ENCODE measurements around the gene UCHL1. TPM values are rescaled to one million over a fixed set of nuclear protein-coding genes. Genes with fewer than 3 reads are reported as not detected.
A peak's percentile ranks its signal among the peaks of the same experiment; 100 is the strongest.

Gene UCHL1
- total and polyA plus RNA-seq, 2 of the 13 experiments (the other 11 are each of a cell fraction or from before 2014, with no cell fraction given): not detected

DNA sequence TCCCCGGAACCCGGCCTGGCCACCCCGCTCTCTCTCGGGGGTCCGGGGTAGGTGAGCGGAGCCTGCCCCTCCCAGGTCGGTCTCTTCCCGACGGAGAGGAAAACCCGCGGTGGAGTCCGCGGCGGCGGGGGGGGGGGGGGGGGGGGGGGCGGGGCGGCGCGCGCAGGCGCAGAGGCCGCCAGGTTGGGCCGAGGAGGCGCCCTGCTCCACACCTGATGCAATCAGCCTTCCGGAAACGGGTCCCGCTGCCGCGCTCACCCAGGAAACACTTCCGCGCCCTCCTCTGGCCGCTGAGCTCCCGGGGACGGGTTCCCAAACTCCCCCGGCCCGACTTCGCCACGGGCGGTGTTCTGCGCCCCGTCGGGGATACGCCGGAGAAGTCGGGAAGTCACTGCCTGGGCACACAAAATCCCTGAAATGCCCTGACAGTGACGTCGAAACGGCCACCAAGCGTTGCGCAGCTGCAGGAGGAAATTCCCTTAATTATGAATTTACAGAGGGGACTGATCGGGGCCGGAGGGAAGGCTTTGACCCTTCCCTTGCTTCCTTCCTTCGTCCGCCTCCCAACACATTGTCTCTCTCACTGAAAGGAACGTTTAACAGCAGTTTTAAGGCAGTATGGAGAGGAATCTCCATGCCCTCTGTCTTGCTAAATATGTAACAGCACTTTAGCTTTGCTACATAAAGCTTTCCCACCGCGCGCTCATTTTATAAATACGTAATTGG is 40.3 kb upstream of the UCHL1 start (continued):
- TF ChIP-seq, protein P1, sequence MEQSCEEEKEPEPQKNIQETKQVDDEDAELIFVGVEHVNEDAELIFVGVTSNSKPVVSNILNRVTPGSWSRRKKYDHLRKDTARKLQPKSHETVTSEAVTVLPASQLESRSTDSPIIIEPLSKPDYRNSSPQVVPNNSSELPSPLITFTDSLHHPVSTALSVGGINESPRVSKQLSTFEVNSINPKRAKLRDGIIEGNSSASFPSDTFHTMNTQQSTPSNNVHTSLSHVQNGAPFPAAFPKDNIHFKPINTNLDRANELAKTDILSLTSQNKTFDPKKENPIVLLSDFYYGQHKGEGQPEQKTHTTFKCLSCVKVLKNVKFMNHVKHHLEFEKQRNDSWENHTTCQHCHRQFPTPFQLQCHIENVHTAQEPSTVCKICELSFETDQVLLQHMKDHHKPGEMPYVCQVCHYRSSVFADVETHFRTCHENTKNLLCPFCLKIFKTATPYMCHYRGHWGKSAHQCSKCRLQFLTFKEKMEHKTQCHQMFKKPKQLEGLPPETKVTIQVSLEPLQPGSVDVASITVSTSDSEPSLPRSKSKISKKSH (CRISPR knock-in tag; IDR thresholded peaks at IDR 0.05; ENCODE audit: borderline replicate concordance): no peak
- TF ChIP-seq NFE2 (CRISPR knock-in tag; IDR thresholded peaks at IDR 0.05): no peak
- TF ChIP-seq FOXJ3 (CRISPR knock-in tag; IDR thresholded peaks at IDR 0.05; ENCODE audit: borderline replicate concordance): no peak
- no peak; the same call in 1 of the 2 replicates for TF ChIP-seq ZNF580 (CRISPR knock-in tag; IDR thresholded peaks at IDR 0.05; ENCODE audit: borderline replicate concordance, low read depth)
- TF ChIP-seq, protein P2, sequence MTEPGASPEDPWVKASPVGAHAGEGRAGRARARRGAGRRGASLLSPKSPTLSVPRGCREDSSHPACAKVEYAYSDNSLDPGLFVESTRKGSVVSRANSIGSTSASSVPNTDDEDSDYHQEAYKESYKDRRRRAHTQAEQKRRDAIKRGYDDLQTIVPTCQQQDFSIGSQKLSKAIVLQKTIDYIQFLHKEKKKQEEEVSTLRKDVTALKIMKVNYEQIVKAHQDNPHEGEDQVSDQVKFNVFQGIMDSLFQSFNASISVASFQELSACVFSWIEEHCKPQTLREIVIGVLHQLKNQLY (CRISPR knock-in tag; IDR thresholded peaks at IDR 0.05): no peak
- TF ChIP-seq NFE2L2 (IDR thresholded peaks at IDR 0.05; ENCODE audit: low read length): no peak
- peak; percentile 44 for TF ChIP-seq FOSL2 (CRISPR knock-in tag; IDR thresholded peaks at IDR 0.05)
- TF ChIP-seq ESRRA (CRISPR knock-in tag; IDR thresholded peaks at IDR 0.05; ENCODE audit: low read depth): no peak
- no peak for TF ChIP-seq SKIL (CRISPR knock-in tag; IDR thresholded peaks at IDR 0.05; ENCODE audit: borderline replicate concordance)
- no peak for TF ChIP-seq JARID2 (CRISPR knock-in tag; IDR thresholded peaks at IDR 0.05; ENCODE audit: insufficient replicate concordance)
- TF ChIP-seq, protein P3, sequence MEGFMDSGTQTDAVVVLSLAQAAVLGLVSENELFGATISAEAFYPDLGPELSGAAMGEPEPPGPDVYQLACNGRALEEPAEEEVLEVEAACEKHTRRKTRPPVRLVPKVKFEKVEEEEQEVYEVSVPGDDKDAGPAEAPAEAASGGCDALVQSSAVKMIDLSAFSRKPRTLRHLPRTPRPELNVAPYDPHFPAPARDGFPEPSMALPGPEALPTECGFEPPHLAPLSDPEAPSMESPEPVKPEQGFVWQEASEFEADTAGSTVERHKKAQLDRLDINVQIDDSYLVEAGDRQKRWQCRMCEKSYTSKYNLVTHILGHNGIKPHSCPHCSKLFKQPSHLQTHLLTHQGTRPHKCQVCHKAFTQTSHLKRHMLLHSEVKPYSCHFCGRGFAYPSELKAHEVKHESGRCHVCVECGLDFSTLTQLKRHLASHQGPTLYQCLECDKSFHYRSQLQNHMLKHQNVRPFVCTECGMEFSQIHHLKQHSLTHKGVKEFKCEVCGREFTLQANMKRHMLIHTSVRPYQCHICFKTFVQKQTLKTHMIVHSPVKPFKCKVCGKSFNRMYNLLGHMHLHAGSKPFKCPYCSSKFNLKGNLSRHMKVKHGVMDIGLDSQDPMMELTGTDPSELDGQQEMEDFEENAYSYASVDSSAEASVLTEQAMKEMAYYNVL (CRISPR knock-in tag; IDR thresholded peaks at IDR 0.05; ENCODE audit: borderline replicate concordance): peak; percentile 55; the same call in 1 of the 2 replicates
- TF ChIP-seq SIX1 (CRISPR knock-in tag; IDR thresholded peaks at IDR 0.05; ENCODE audit: borderline replicate concordance): no peak
- peak; percentile 83; the same call in 1 of the 2 replicates for TF ChIP-seq MTF2 (CRISPR knock-in tag; IDR thresholded peaks at IDR 0.05; ENCODE audit: borderline replicate concordance)
- TF ChIP-seq HOXD1 (CRISPR knock-in tag; IDR thresholded peaks at IDR 0.05): no peak; the same call in 1 of the 2 replicates
- TF ChIP-seq NR1H2 (CRISPR knock-in tag; IDR thresholded peaks at IDR 0.05; ENCODE audit: borderline replicate concordance, low read depth): no peak
- TF ChIP-seq ZMYM3 (CRISPR knock-in tag; IDR thresholded peaks at IDR 0.05): peak; percentile 55; the same call in 1 of the 2 replicates
- TF ChIP-seq NBN (conservative IDR thresholded peaks at IDR 0.05): no peak
- no peak for TF ChIP-seq GATA4 (IDR thresholded peaks at IDR 0.05; ENCODE audit: borderline replicate concordance, low read depth)
- TF ChIP-seq, protein P4, sequence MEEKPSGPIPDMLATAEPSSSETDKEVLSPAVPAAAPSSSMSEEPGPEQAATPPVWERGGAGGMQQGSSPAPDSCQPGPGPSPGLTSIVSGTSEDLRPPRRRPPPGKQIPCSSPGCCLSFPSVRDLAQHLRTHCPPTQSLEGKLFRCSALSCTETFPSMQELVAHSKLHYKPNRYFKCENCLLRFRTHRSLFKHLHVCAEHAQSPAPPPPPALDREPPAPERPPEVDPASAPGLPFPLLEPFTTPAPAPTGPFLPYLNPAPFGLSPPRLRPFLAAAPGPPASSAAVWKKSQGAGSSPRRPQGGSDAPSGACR (CRISPR knock-in tag; IDR thresholded peaks at IDR 0.05): 0 out of 2 replicates have a peak, but pooled peaks have one; percentile 20
- TF ChIP-seq ZFX (CRISPR knock-in tag; IDR thresholded peaks at IDR 0.05; ENCODE audit: low read depth): peak; percentile 73
- TF ChIP-seq KLF9 (CRISPR knock-in tag; IDR thresholded peaks at IDR 0.05; ENCODE audit: low read depth): no peak
